GM23338 (cell line): Measurements from ENCODE around the gene ANO10. TPM values are rescaled to one million over a fixed set of nuclear protein-coding genes. Genes with fewer than 3 reads are reported as not detected.

ENCODE experiments used
- ATAC-seq: fragments of 200-7000 bp; cut with Tn5 transposase; 3 replicates; pipeline ENCODE4 v1.9.1; 2020
- DNase-seq: peaks from one replicate; pipeline ENCODE4 v3.0.0-alpha.2; 2015; ENCODE audit warnings: low spot score
- H2AFZ ChIP-seq: fragments of 200-600 bp; sonication (generic); 2 replicates; pipeline ENCODE4 v1.8.0; 2016; ENCODE audit warnings: antibody characterized with exemption, mild to moderate bottlenecking, moderate library complexity
- H3F3A ChIP-seq: fragments of 200-600 bp; sonication (generic); replicated peaks from 2 replicates; pipeline ENCODE4 v1.8.0; 2017; ENCODE audit warnings: antibody characterized with exemption, mixed run types, low read depth
- H3K27ac ChIP-seq: fragments of 200-600 bp; sonication (generic); 2 replicates; pipeline ENCODE4 v1.6.1; 2016; ENCODE audit warnings: low read depth
- H3K27me3 ChIP-seq: fragments of 200-600 bp; sonication (generic); 2 replicates; pipeline ENCODE4 v1.8.0; 2016; ENCODE audit warnings: mild to moderate bottlenecking, mixed run types, moderate library complexity; ENCODE audit not compliant: insufficient read depth
- H3K36me3 ChIP-seq: fragments of 200-600 bp; sonication (generic); 2 replicates; pipeline ENCODE4 v1.8.0; 2016; ENCODE audit warnings: mild to moderate bottlenecking; ENCODE audit not compliant: insufficient read depth
- H3K4me1 ChIP-seq: fragments of 200-600 bp; sonication (generic); 2 replicates; pipeline ENCODE4 v1.8.0; 2016; ENCODE audit warnings: mild to moderate bottlenecking, moderate library complexity; ENCODE audit not compliant: insufficient read depth
- H3K4me2 ChIP-seq: fragments of 200-600 bp; sonication (generic); 2 replicates; pipeline ENCODE4 v1.7.1; 2017; ENCODE audit warnings: mixed run types
- H3K4me3 ChIP-seq: fragments of 200-600 bp; sonication (generic); 2 replicates; pipeline ENCODE4 v1.6.1; 2016; ENCODE audit warnings: mixed run types
- H3K79me2 ChIP-seq: fragments of 200-600 bp; sonication (generic); replicated peaks from 2 replicates; pipeline ENCODE4 v1.8.0; 2017; ENCODE audit warnings: mild to moderate bottlenecking; ENCODE audit not compliant: insufficient read depth
- H3K9me2 ChIP-seq: fragments of 200-600 bp; sonication (generic); 2 replicates; pipeline ENCODE4 v1.8.0; 2017; ENCODE audit not compliant: insufficient read depth
- H4K20me1 ChIP-seq: fragments of 200-600 bp; sonication (generic); replicated peaks from 2 replicates; pipeline ENCODE4 v1.8.0; 2017; ENCODE audit warnings: mild to moderate bottlenecking; ENCODE audit not compliant: insufficient read depth
- H3K27ac Mint-ChIP-seq: 2 replicates; pipeline ENCODE4 v1.8.0; 2020; ENCODE audit warnings: inconsistent platforms, mild to moderate bottlenecking, moderate library complexity, mixed read lengths
- H3K27me3 Mint-ChIP-seq: 3 replicates; pipeline ENCODE4 v1.8.0; 2022; ENCODE audit warnings: low read depth, mild to moderate bottlenecking, moderate library complexity, mixed read lengths, inconsistent platforms; ENCODE audit not compliant: insufficient read depth, poor library complexity
- H3K36me3 Mint-ChIP-seq: 3 replicates; pipeline ENCODE4 v1.8.0; 2021; ENCODE audit warnings: low read depth, mild to moderate bottlenecking, inconsistent platforms, moderate library complexity, mixed read lengths
- H3K4me1 Mint-ChIP-seq: 3 replicates; pipeline ENCODE4 v1.8.0; 2020; ENCODE audit warnings: mild to moderate bottlenecking, inconsistent platforms, mixed read lengths
- H3K4me3 Mint-ChIP-seq: 3 replicates; pipeline ENCODE4 v1.8.0; 2021; ENCODE audit warnings: moderate library complexity, mild to moderate bottlenecking, inconsistent platforms, mixed read lengths
- H3K9me3 Mint-ChIP-seq: 3 replicates; pipeline ENCODE4 v1.8.0; 2020; ENCODE audit warnings: moderate library complexity, mild to moderate bottlenecking, inconsistent platforms, mixed read lengths
- CTCF ChIP-seq, 2 experiments: fragments of 200-600 bp in 1 of 2; sonication (generic) in 1 of 2; conservative IDR thresholded peaks; 2 replicates each; pipeline versions ENCODE4 v1.5.1 to v1.6.1; 2016 to 2017; ENCODE audit warnings: antibody characterized with exemption in 2 of 2, low read depth in 2 of 2, mild to moderate bottlenecking in 2 of 2, moderate library complexity in 1 of 2
- EZH2 ChIP-seq: fragments of 200-600 bp; sonication (generic); IDR thresholded peaks from one replicate; pipeline ENCODE4 v1.8.0; 2017; ENCODE audit warnings: antibody characterized with exemption, mild to moderate bottlenecking, low read depth; ENCODE audit not compliant: unreplicated experiment
- JUNB ChIP-seq: IDR thresholded peaks from one replicate; pipeline ENCODE4 v1.6.1; 2016; ENCODE audit warnings: antibody characterized with exemption; ENCODE audit not compliant: unreplicated experiment
- NANOG ChIP-seq: IDR thresholded peaks from 2 replicates; pipeline ENCODE4 v1.6.1; 2016; ENCODE audit warnings: antibody characterized with exemption, borderline replicate concordance
- POLR2AphosphoS5 ChIP-seq: IDR thresholded peaks from 2 replicates; pipeline ENCODE4 v1.6.1; 2016; ENCODE audit warnings: antibody characterized with exemption, low read depth
- STAT1 ChIP-seq: IDR thresholded peaks from one replicate; pipeline ENCODE4 v1.6.1; 2016; ENCODE audit warnings: antibody characterized with exemption; ENCODE audit not compliant: unreplicated experiment
- ZNF114 ChIP-seq: fragments of 250-450 bp; sonication (Bioruptor Pico); IDR thresholded peaks from 2 replicates; pipeline ENCODE4 v1.5.0; 2020; ENCODE audit warnings: mild to moderate bottlenecking, moderate library complexity
- ZNF331 ChIP-seq: fragments of 250-450 bp; sonication (Bioruptor Pico); IDR thresholded peaks from 2 replicates; pipeline ENCODE4 v1.5.0; 2020; ENCODE audit warnings: low read depth, mild to moderate bottlenecking, moderate library complexity
- polyA plus RNA-seq: library from polyadenylated mRNA; unstranded; fragments of >200 nt; fragmentation: Nextera tagmentation; extraction: Ambion mirVana; gene quantifications from 2 replicates; pipeline ENCODE4 v1.2.1, GENCODE V29; 2016
- total RNA-seq: library from RNA; depleted of rRNA; stranded (reverse); fragments of >200 nt; shearing (Covaris generic); gene quantifications from 2 replicates; pipeline ENCODE4 v1.2.3, GENCODE V29; 2014

Gene ANO10
- total and polyA plus RNA-seq, 2 experiments from 2014 or later, result 29.2 to 48.1 TPM

GRCh38 chr3:43347774-43348173 is 274.0 kb downstream of the ANO10 start:
- DNase-seq (no peak), ATAC-seq (no peak)
- H3K27ac ChIP-seq, result no peak overlapping the region
- Mint-ChIP-seq H3K4me3 (no peak overlapping the region), H3K9me3 (no peaks in the 10 kb centered on the region), H3K36me3 (peaks cover 27% of the 10 kb centered on the region), H3K27ac (no peak overlapping the region), H3K4me1 (peaks cover 28% of the 10 kb centered on the region), H3K27me3 (peaks cover 13% of the 10 kb centered on the region)
- peaks cover 11% of the 10 kb centered on the region; the same call in 1 of the 2 replicates for H3K4me1 ChIP-seq
- H3F3A ChIP-seq, result no peaks in the 10 kb centered on the region
- TF ChIP-seq NANOG, result no peak
- no peak for TF ChIP-seq POLR2AphosphoS5
- TF ChIP-seq EZH2, result no peak
- TF ChIP-seq ZNF331 (CRISPR knock-in tag), result no peak
- no peak for TF ChIP-seq ZNF114 (CRISPR knock-in tag)
- TF ChIP-seq STAT1, result no peak
- H3K36me3 ChIP-seq, result no peaks in the 10 kb centered on the region
- no peaks in the 10 kb centered on the region for H3K27me3 ChIP-seq
- no peak overlapping the region for H3K4me2 ChIP-seq
- no peaks in the 10 kb centered on the region for H3K9me2 ChIP-seq
- H2AFZ ChIP-seq, result no peak overlapping the region
- H3K79me2 ChIP-seq, result no peaks in the 10 kb centered on the region
- no peak overlapping the region for H3K4me3 ChIP-seq
- H4K20me1 ChIP-seq, result no peaks in the 10 kb centered on the region; the same call in 1 of the 2 replicates

- Histone ChIP-seq H4K20me1 (no peaks in the 10 kb centered on the region; the same call in 1 of the 2 replicates), H3K36me3 (no peaks in the 10 kb centered on the region)
- H3K36me3 Mint-ChIP-seq, result peaks cover 27% of the 10 kb centered on the region
These were observed 274.6 kb downstream of the ANO10 start for GRCh38 chr3:43346978-43347749.

More at GRCh38 chr3:43346978-43347749, 274.6 kb downstream of the ANO10 start:
- H3K4me1 Mint-ChIP-seq, result peaks cover 34% of the 10 kb centered on the region
- DNase-seq, result no peak
- H3K27ac Mint-ChIP-seq, result no peak overlapping the region
- H3K9me2 ChIP-seq, result no peaks in the 10 kb centered on the region
- H3K4me1 ChIP-seq, result peaks cover 11% of the 10 kb centered on the region; the same call in 1 of the 2 replicates
- no peak overlapping the region for H3K27ac ChIP-seq
- TF ChIP-seq ZNF114 (CRISPR knock-in tag) (no peak), NANOG (no peak), JUNB (no peak), CTCF (conservative IDR thresholded peaks at IDR 0.05; ENCODE audit: low read depth in 2 of 2) (no peak), STAT1 (no peak)
- no peak overlapping the region for H3K4me2 ChIP-seq
- no peak overlapping the region for H2AFZ ChIP-seq
- no peak overlapping the region for H3K4me3 Mint-ChIP-seq
- no peaks in the 10 kb centered on the region for H3K9me3 Mint-ChIP-seq
- no peak for ATAC-seq
- H3K4me3 ChIP-seq, result no peak overlapping the region
- no peaks in the 10 kb centered on the region for H3F3A ChIP-seq
- peaks cover 13% of the 10 kb centered on the region for H3K27me3 Mint-ChIP-seq
- no peaks in the 10 kb centered on the region for H3K79me2 ChIP-seq
- no peaks in the 10 kb centered on the region for H3K27me3 ChIP-seq
